ENCODE measurements around the gene PSMF1. TPM values are rescaled to one million over a fixed set of nuclear protein-coding genes. Genes with fewer than 3 reads are reported as not detected.

Gene PSMF1
- total and polyA plus RNA-seq, 2 of the 13 experiments (the other 11 are each of a cell fraction or from before 2014, with no cell fraction given) = 82.5 to 86.0 TPM

- TF ChIP-seq MTERF4 (CRISPR knock-in tag; IDR thresholded peaks at IDR 0.05) (no peak), YEATS4 (CRISPR knock-in tag; IDR thresholded peaks at IDR 0.05; ENCODE audit: borderline replicate concordance) (peak; percentile 24; the same call in 1 of the 2 replicates)
Observed at GRCh38 chr20:1185316-1185741, 66.9 kb downstream of the PSMF1 start (continued).

- ATAC-seq = peak; percentile 53
- Histone ChIP-seq H2AFZ (ENCODE audit: low read length) (peak overlapping the region; percentile 36), H4K20me1 (ENCODE audit: insufficient read depth, low read length) (no peaks in the 10 kb centered on the region), H3K27me3 (ENCODE audit: control insufficient read depth in 1 of 2, insufficient read depth in 2 of 2, low read length in 2 of 2) (no peaks in the 10 kb centered on the region; a peak in 1 of 5 replicates), H3K27ac (ENCODE audit: extremely low read length, insufficient read depth, low read length) (peak overlapping the region; percentile 1), H3K9me3 (ENCODE audit: low read length) (no peaks in the 10 kb centered on the region), H3K36me3 (replicated peaks in 1 of 2; ENCODE audit: control insufficient read depth in 1 of 2, insufficient read depth in 2 of 2, low read length in 2 of 2) (0 out of 5 replicates have a peak, but pooled peaks cover 0 to under 1% of the 10 kb centered on the region in 2 experiments), H3K9ac (ENCODE audit: insufficient read depth, low read depth, low read length) (peak overlapping the region; percentile 69), H3K79me2 (ENCODE audit: insufficient read depth, low read length) (no peaks in the 10 kb centered on the region), H3K4me1 (ENCODE audit: insufficient read depth, low read length) (peaks cover 60% of the 10 kb centered on the region), H3K4me2 (ENCODE audit: low read depth, low read length) (peak overlapping the region; percentile 94), H3K4me3 (replicated peaks in 1 of 3; ENCODE audit: insufficient read depth in 1 of 3, low read depth in 2 of 3, low read length in 3 of 3) (peak overlapping the region; percentile 56 to 75 (median 69))
- CTCF ChIA-PET (ENCODE audit: low intra/inter-chr PET ratio, low total read pairs) = interaction anchor here (1.6 to 2.7 kb wide), 4 partner anchors 27 to 370 kb away, joined by 4 to 12 read pairs (median 4); no protein-coding TSS in a partner anchor
- DNase-seq (ENCODE audit: low spot score) = peak; percentile 63
- POLR2A ChIA-PET = no interaction called here
- WGBS (ENCODE audit: low lambda C conversion rate) = 2% methylated on average over 20 of the region's 20 CpGs
- no TSS peak for BruUV-seq (replicated peaks)
- FAIRE-seq = no peak
- in situ Hi-C loops (cut with HindIII; ENCODE audit: extremely low pct_ligation_motif_present, low pct_unique_long_range_greater_than_20kb) = loop anchor here (5.0 to 10.0 kb wide), 3 partner anchors 69 to 371 kb away; partner anchors contain the start of gene PSMF1
- intact Hi-C loops (cut with micrococcal nuclease; ENCODE audit: unreplicated experiment) = loop anchor here (2.0 to 10.0 kb wide), 3 partner anchors 67 to 371 kb away; partner anchors contain the start of gene PSMF1
- TF ChIP-seq HOXA9 (CRISPR knock-in tag; IDR thresholded peaks at IDR 0.05; ENCODE audit: borderline replicate concordance) (no peak), KDM5A (IDR thresholded peaks at IDR 0.05; ENCODE audit: borderline replicate concordance, low read length) (peak; percentile 28; the same call in 1 of the 2 replicates), KLF9 (CRISPR knock-in tag; IDR thresholded peaks at IDR 0.05; ENCODE audit: low read depth) (no peak), FIP1L1 (IDR thresholded peaks at IDR 0.05; ENCODE audit: borderline replicate concordance, insufficient read depth, low read depth, low read length) (0 out of 2 replicates have a peak, but pooled peaks have one; percentile 20), POLR2AphosphoS2 (IDR thresholded peaks at IDR 0.05; ENCODE audit: low read depth, low read length) (no peak), KLF11 (CRISPR knock-in tag; IDR thresholded peaks at IDR 0.05) (0 out of 2 replicates have a peak, but pooled peaks have one; percentile 22), IKZF5 (CRISPR knock-in tag; IDR thresholded peaks at IDR 0.05) (no peak), ERF (CRISPR knock-in tag; IDR thresholded peaks at IDR 0.05) (no peak), SRSF1 (optimal IDR thresholded peaks at IDR 0.05; ENCODE audit: low read depth, low read length) (peak; percentile 41), ZNF775 (CRISPR knock-in tag; IDR thresholded peaks at IDR 0.05; ENCODE audit: borderline replicate concordance) (no peak), ZNF574 (CRISPR knock-in tag; IDR thresholded peaks at IDR 0.05) (no peak), ZNF44 (CRISPR knock-in tag; IDR thresholded peaks at IDR 0.05) (peak; percentile 63; the same call in 1 of the 2 replicates), ZNF580 (CRISPR knock-in tag; IDR thresholded peaks at IDR 0.05; ENCODE audit: borderline replicate concordance, low read depth) (0 out of 2 replicates have a peak, but pooled peaks have one; percentile 28), NR2F2 (IDR thresholded peaks at IDR 0.05; ENCODE audit: borderline replicate concordance, low read depth) (no peak)
Observed at GRCh38 chr20:1185790-1186334, 67.5 kb downstream of the PSMF1 start.
